ENCODE results near the gene HORMAD2.
A peak's percentile ranks its signal among the peaks of the same experiment; 100 is the strongest.

The HORMAD2 gene

GRCh38 chr22:30073743-30074142, 6.5 kb upstream of the HORMAD2 start:
- DNase-seq (ENCODE audit: low read depth) = peak; percentile 16
- no peak for TF ChIP-seq CTCF (IDR thresholded peaks at IDR 0.05; ENCODE audit: insufficient read depth, low read depth, low read length, missing control alignments)
- H3K4me3 ChIP-seq (ENCODE audit: low read length) = no peak overlapping the region

GRCh38 chr22:30074147-30074546, 6.1 kb upstream of the HORMAD2 start:
- no peak for TF ChIP-seq CTCF (IDR thresholded peaks at IDR 0.05; ENCODE audit: insufficient read depth, low read depth, low read length, missing control alignments)
- H3K4me3 ChIP-seq (ENCODE audit: low read length) = no peak overlapping the region
- DNase-seq (ENCODE audit: low read depth) = no peak

GRCh38 chr22:30074994-30075393, 5.3 kb upstream of the HORMAD2 start:
- DNase-seq (ENCODE audit: low read depth) = no peak
- no peak for TF ChIP-seq CTCF (IDR thresholded peaks at IDR 0.05; ENCODE audit: insufficient read depth, low read depth, low read length, missing control alignments)
- no peak overlapping the region for H3K4me3 ChIP-seq (ENCODE audit: low read length)

GRCh38 chr22:30077279-30077880, 2.9 kb upstream of the HORMAD2 start:
- DNase-seq (ENCODE audit: low read depth) = no peak
- TF ChIP-seq CTCF (IDR thresholded peaks at IDR 0.05; ENCODE audit: insufficient read depth, low read depth, low read length, missing control alignments) = no peak
- no peak overlapping the region for H3K4me3 ChIP-seq (ENCODE audit: low read length)

- no peak overlapping the region for H3K4me3 ChIP-seq (ENCODE audit: low read length)
- TF ChIP-seq CTCF (IDR thresholded peaks at IDR 0.05; ENCODE audit: insufficient read depth, low read depth, low read length, missing control alignments) = no peak
- peak; percentile 46 for DNase-seq (ENCODE audit: low read depth)
These were observed 1.6 kb upstream of the HORMAD2 start for GRCh38 chr22:30078320-30079311.

GRCh38 chr22:30080805-30081204, 541 bp downstream of the HORMAD2 start:
- H3K4me3 ChIP-seq (ENCODE audit: low read length) = no peak overlapping the region

More at GRCh38 chr22:30080805-30081204, 541 bp downstream of the HORMAD2 start:
- no peak for TF ChIP-seq CTCF (IDR thresholded peaks at IDR 0.05; ENCODE audit: insufficient read depth, low read depth, low read length, missing control alignments)
- no peak for DNase-seq (ENCODE audit: low read depth)
